ENCODE measurements around the gene TNIK. TPM values are rescaled to one million over a fixed set of nuclear protein-coding genes. Genes with fewer than 3 reads are reported as not detected.

TNIK gene
- polyA plus RNA-seq, 3 donors from 2014 or later = 4.7 to 28.9 (median 13.7) TPM

DNA sequence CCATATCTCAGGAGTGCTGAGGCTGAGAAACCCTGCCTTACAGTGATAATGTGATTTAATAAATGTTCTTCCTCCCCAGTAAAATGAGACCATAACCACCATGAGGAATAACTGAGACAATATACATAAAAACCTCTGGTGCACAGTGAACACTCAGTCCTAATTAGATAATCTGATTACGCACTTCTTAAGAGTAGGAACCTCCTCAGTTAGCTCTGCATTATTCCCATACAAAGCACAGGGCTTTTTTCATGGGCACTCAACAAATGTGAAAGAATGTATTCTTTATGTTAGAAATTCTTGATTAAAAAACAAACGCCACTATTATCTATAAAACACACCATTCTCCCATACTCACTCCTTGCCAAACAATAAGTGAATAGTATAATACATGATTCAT lies 97.0 kb downstream of the TNIK start:
- Mint-ChIP-seq H3K27me3 (ENCODE audit: low read depth in 3 of 3) (peaks cover 0 to 4% (median 0%) of the 10 kb centered on the region in 3 donors), H3K27ac (peak overlapping the region in 1 of 6 donors; percentile 53), H3K4me3 (no peak overlapping the region), H3K4me1 (peaks cover 58 to 89% of the 10 kb centered on the region in 2 donors), H3K9me3 (no peaks in the 10 kb centered on the region), H3K36me3 (peaks cover 0 to 4% (median 0%) of the 10 kb centered on the region in 3 donors)
- no peak for DNase-seq

DNA sequence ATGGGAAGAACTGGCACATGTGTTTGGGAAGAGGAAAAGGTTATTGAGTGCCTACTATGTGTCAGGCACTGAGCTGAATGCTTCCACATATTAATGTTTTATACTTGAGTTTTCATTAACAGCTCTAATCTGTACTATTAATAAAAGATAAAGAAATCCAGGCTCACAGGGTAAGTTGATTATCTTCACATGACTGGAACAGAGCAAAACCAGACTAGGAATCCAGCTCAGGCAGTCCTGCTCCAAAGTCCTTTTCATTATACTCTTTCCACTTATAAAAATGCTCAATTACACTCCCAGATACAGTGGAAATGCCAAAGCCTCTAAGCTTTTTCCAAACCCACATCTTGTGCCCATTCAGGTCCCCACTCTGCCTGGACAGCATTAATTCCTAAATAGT lies 97.6 kb downstream of the TNIK start:
- no peak overlapping the region for H3K4me3 Mint-ChIP-seq
- no peaks in the 10 kb centered on the region for H3K36me3 Mint-ChIP-seq
- peaks cover 0 to 4% (median 0%) of the 10 kb centered on the region in 3 donors for H3K27me3 Mint-ChIP-seq (ENCODE audit: low read depth in 3 of 3)
- no peaks in the 10 kb centered on the region for H3K9me3 Mint-ChIP-seq
- peak overlapping the region in 1 of 6 donors; percentile 27 for H3K27ac Mint-ChIP-seq
- no peak for DNase-seq
- H3K4me1 Mint-ChIP-seq = peaks cover 59 to 90% of the 10 kb centered on the region in 2 donors

DNA sequence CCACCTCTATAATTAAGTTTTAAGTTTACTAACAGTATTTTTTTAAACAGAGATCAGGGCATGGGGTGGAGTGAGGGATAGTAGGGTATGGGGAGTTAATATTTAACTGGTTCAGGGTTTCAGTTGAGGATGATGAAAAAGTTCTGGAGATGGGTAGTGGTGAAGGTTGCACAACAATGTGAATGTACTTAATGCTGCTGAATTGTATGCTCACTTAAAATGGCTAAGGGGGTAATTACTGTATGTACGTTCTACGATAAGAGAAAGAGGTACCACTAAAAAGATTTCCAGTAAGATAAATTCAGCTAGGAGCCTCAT lies 101.4 kb downstream of the TNIK start:
- no peaks in the 10 kb centered on the region for H3K36me3 Mint-ChIP-seq
- H3K27ac Mint-ChIP-seq = peak overlapping the region in 2 of 6 donors; percentile 24 to 71
- no peaks in the 10 kb centered on the region for H3K9me3 Mint-ChIP-seq
- peaks cover 64 to 95% of the 10 kb centered on the region in 2 donors for H3K4me1 Mint-ChIP-seq
- no peak for DNase-seq
- no peak overlapping the region for H3K4me3 Mint-ChIP-seq
- H3K27me3 Mint-ChIP-seq (ENCODE audit: low read depth in 3 of 3) = peaks cover 0 to 4% (median 0%) of the 10 kb centered on the region in 3 donors

DNA sequence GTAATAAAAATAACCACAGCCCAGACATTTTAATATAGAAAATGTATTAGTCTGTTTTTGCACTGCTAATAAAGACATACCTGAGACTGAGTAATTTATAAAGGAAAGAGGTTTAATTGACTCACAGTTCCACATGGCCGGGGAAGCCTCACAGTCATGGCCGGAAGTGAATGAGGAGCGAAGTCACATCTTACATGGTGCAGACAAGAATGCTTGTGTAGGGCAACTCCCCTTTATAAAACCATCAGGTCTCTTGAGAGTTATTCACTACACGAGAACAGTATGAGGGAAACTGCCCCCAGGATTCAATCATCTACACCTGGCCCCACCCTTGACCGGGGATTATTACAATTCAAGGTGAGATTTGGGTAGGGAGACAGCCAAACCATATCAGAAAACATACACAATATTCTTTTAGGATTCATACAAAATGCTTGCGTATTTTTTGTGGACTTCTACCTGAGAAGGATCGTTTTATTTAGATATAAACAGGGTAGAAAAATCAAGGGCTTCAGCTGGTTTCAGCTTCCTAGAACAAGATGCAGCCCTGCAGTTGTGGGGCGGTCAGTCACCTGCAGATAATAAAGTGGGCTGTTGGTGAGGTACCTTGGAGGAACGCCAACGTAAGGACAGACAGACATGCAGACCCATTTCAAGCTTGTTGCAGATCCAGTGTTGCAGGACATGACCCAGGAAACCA lies 101.9 kb downstream of the TNIK start:
- no peak for DNase-seq
- Mint-ChIP-seq H3K9me3 (no peaks in the 10 kb centered on the region), H3K4me1 (peaks cover 62 to 95% of the 10 kb centered on the region in 2 donors), H3K36me3 (no peaks in the 10 kb centered on the region), H3K27ac (peak overlapping the region in 1 of 6 donors; percentile 71), H3K4me3 (no peak overlapping the region), H3K27me3 (ENCODE audit: low read depth in 3 of 3) (peaks cover 0 to 4% (median 0%) of the 10 kb centered on the region in 3 donors)

DNA sequence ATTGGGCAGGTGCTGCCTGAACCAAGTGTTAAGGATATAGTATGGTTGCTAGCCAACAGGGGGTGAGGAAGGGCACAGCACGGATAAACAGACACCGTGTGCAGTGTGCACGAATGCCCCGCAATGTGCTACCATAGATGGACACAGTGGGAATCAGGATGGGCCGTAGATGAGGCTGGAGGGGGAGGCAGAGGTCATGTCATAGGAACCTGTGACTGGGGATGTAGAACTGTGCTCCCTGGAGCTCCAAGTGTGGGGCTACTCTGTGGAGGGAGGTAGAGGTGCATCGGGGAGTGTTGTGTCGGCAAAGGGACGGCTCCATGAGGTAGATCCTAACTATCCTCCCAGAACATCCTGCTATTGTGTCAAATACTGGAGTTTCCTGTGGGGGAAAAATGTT lies 102.5 kb downstream of the TNIK start:
- Mint-ChIP-seq H3K9me3 (no peaks in the 10 kb centered on the region), H3K4me1 (peaks cover 57 to 95% of the 10 kb centered on the region in 2 donors), H3K27ac (no peak overlapping the region), H3K36me3 (no peaks in the 10 kb centered on the region), H3K4me3 (no peak overlapping the region), H3K27me3 (ENCODE audit: low read depth in 3 of 3) (peaks cover 0 to 4% (median 0%) of the 10 kb centered on the region in 3 donors)
- DNase-seq = no peak

DNA sequence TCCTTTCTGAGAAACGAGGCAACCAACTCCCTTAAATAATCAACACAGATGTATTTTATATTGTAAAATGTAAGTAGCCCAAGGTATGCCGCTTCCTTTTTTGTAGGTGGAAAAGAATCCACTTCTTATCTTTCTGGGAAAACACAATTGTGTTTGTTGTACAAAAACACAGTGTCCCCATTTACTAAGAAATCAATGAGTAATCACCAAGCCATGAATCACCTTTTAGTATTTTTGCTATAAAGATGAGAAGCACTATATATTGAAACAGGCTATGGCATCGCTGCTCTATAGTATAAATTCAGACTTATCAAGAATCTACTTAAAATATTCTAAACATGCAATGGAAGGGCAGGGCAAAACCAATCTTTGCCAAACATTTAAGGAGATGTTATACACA lies 104.0 kb downstream of the TNIK start:
- no peaks in the 10 kb centered on the region for H3K9me3 Mint-ChIP-seq
- H3K4me1 Mint-ChIP-seq = peaks cover 56 to 95% of the 10 kb centered on the region in 2 donors
- H3K4me3 Mint-ChIP-seq = no peak overlapping the region
- no peak for DNase-seq
- H3K27ac Mint-ChIP-seq = peak overlapping the region in 2 of 6 donors; percentile 12 to 45
- no peaks in the 10 kb centered on the region for H3K36me3 Mint-ChIP-seq
- H3K27me3 Mint-ChIP-seq (ENCODE audit: low read depth in 3 of 3) = peaks cover 0 to 4% (median 0%) of the 10 kb centered on the region in 3 donors

DNA sequence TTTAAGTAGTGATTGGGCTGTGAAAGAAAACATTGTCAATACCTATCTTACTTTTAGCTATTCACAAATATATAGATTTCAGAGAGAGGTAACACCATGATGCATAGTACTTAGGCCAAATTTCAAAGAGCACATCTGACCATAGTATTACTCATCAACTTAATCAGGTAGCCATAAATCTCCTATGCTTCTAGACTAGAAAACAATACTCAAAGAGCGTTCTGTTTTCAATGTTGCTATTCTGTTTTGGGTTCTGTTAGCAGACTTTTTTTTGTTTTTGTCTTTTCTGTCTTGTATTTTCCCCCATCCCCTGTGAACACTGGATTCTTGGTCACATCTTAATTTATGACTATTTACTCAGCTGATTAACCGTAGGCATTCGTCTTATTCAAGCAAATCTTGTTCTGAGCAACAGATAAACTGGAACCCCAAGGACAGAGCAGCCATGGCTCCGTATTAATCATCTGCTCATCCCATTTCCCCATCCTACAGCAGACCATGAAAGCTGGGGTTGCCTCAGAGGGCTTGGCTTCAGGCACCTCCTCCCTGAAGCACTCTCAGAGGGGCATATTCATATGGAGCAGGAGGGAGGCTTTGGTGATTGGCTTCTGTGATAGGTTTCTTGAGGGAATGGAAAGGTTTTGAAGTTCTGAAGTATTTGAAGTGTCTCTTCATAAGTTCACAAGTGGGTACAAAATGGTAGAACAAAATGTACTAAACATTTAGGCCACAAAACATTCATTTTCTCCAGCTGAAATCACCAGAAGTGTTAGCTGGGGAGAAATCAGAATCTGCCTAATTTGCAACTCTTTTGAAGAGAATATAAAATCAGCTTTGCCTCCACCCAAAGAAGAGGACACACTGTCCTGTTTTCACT lies 105.3 kb downstream of the TNIK start:
- Mint-ChIP-seq H3K4me1 (peaks cover 46 to 95% of the 10 kb centered on the region in 2 donors), H3K4me3 (no peak overlapping the region), H3K27ac (peak overlapping the region in 4 of 6 donors; percentile 3 to 25 (median 12))

DNA sequence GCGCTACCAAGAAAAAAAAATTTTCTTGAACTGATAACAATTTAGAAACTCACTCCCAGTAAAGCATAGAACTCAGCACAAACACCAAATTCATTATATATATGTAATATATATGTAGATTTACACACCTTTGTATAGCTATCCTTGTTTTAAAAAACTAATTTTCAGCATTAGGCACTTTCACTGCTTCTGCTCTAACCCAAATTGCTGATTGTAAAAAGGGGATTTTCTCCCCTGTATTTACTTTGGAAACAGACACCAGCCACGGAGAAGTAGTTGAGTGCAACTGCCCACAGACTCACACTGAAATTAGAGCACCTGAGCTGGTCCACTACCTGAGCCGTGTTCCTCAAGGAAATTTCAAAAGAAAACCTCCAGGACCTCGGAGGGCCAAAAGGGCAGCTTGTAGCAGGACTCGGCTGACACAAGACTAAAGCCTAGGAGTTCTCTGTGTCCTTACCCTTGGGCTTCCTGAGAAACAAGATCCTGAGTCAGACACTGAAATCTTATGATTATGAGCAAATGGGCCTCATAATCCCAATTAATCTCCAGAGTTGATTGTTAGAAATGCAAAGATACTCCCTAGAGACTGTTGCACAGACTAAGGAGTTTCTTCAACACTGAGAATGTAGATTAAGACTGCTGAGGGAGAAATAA lies 106.0 kb downstream of the TNIK start:
- DNase-seq = no peak
- Mint-ChIP-seq H3K27ac (peak overlapping the region in 3 of 6 donors; percentile 3 to 25 (median 6)), H3K27me3 (ENCODE audit: low read depth in 3 of 3) (no peaks in the 10 kb centered on the region), H3K4me3 (no peak overlapping the region), H3K9me3 (no peaks in the 10 kb centered on the region), H3K36me3 (no peaks in the 10 kb centered on the region), H3K4me1 (peaks cover 46 to 95% of the 10 kb centered on the region in 2 donors)

More for the DNA sequence above, 105.3 kb downstream of the TNIK start:
- no peaks in the 10 kb centered on the region for H3K27me3 Mint-ChIP-seq (ENCODE audit: low read depth in 3 of 3)
- H3K9me3 Mint-ChIP-seq = no peaks in the 10 kb centered on the region
- no peaks in the 10 kb centered on the region for H3K36me3 Mint-ChIP-seq
- DNase-seq = no peak

DNA sequence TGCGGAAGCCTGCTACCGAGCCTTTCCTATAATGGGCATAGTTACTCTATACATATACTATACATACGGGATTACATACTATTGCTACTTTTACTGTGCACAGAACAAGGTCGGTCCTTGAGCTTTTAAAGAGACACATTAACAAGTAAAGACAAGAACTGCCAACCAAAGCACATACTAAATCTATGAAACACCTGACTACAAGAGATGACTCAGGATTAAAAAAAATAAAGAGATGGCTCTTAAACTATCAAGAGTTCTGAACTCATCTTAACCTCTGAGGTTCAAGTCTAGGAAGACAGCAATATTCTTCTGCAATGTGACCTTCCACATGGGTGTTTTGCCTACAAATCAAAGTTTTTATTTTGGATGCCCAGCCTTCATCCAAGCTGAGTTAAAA lies 106.8 kb downstream of the TNIK start:
- DNase-seq = no peak
- H3K9me3 Mint-ChIP-seq = no peaks in the 10 kb centered on the region
- no peaks in the 10 kb centered on the region for H3K27me3 Mint-ChIP-seq (ENCODE audit: low read depth in 3 of 3)
- H3K27ac Mint-ChIP-seq = no peak overlapping the region
- peaks cover 44 to 95% of the 10 kb centered on the region in 2 donors for H3K4me1 Mint-ChIP-seq
- no peak overlapping the region for H3K4me3 Mint-ChIP-seq
- no peaks in the 10 kb centered on the region for H3K36me3 Mint-ChIP-seq

DNA sequence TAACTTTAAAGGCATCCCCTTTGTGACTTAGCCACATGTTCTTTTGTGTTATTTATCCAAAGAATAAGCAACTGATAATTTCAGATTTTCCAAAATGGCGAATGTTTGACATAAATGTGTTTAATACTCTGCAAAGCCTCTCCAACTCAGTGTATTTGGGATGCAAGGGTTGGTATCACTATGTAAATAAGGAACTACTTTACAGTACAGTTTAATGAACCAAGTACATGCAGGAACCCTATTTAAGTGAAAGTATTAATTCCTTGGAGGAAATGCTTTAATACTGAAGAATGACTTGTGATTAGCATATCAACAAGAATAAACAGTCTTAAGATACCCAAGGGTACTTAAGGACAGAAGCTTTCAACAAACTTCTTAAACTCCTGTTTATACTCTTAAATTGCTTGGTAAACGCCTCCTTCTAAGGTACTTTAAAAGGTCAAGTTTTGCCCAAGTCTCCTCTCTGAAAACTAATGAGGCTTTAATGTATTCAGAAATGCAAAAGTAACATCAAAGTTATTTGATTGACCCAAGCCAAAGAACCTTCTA lies 107.7 kb downstream of the TNIK start:
- no peak overlapping the region for H3K4me3 Mint-ChIP-seq
- no peaks in the 10 kb centered on the region for H3K27me3 Mint-ChIP-seq (ENCODE audit: low read depth in 3 of 3)
- no peak overlapping the region for H3K27ac Mint-ChIP-seq
- DNase-seq = no peak
- no peaks in the 10 kb centered on the region for H3K36me3 Mint-ChIP-seq
- no peaks in the 10 kb centered on the region for H3K9me3 Mint-ChIP-seq
- H3K4me1 Mint-ChIP-seq = peaks cover 46 to 95% of the 10 kb centered on the region in 2 donors

DNA sequence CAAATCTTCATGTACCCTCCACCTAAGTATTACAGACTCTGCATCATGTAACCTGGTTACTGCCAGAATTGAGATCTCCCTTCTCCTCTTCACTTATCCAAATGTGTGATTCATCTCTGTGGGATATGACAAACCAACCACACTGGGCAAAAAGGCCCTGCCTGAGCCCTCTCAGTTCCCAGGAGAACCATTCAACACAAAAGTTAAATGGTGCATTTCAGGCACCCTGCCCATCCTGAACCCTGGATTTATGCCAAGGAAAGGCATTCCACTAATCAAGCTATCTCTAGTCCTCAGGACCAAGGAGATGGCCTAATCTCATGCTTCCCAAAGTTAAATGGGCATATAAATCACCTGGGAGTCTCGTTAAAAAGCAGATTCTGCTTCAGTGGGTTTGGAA lies 108.5 kb downstream of the TNIK start:
- H3K27me3 Mint-ChIP-seq (ENCODE audit: low read depth in 3 of 3) = peaks cover 0 to 1% (median 0%) of the 10 kb centered on the region in 3 donors
- no peaks in the 10 kb centered on the region for H3K9me3 Mint-ChIP-seq
- no peaks in the 10 kb centered on the region for H3K36me3 Mint-ChIP-seq
- peak overlapping the region in 1 of 6 donors; percentile 45 for H3K27ac Mint-ChIP-seq
- H3K4me1 Mint-ChIP-seq = peaks cover 53 to 99% of the 10 kb centered on the region in 2 donors
- no peak overlapping the region for H3K4me3 Mint-ChIP-seq
- DNase-seq = no peak

DNA sequence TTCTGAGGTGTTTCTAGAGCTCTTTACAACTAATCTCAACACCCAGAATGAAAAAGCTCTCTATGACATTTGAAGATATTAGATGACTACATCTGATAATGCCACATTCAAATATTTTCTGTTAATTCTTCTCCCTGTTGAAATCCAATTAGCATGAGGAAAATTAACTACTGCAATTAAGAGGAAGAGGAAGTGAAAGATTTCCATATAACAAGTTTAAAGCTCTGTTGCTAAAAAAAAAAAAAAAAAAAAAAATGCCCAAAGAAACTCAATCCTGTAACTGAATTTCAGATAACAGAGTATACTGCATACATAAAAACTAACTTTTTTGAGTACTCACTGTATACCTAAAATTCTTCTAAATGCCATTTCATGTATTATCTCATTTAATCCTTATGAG lies 109.8 kb downstream of the TNIK start:
- peaks cover 58 to 99% of the 10 kb centered on the region in 2 donors for H3K4me1 Mint-ChIP-seq
- no peak overlapping the region for H3K4me3 Mint-ChIP-seq
- no peaks in the 10 kb centered on the region for H3K9me3 Mint-ChIP-seq
- peaks cover 0 to 1% (median 0%) of the 10 kb centered on the region in 3 donors for H3K27me3 Mint-ChIP-seq (ENCODE audit: low read depth in 3 of 3)
- no peaks in the 10 kb centered on the region for H3K36me3 Mint-ChIP-seq
- DNase-seq = no peak
- no peak overlapping the region for H3K27ac Mint-ChIP-seq

DNA sequence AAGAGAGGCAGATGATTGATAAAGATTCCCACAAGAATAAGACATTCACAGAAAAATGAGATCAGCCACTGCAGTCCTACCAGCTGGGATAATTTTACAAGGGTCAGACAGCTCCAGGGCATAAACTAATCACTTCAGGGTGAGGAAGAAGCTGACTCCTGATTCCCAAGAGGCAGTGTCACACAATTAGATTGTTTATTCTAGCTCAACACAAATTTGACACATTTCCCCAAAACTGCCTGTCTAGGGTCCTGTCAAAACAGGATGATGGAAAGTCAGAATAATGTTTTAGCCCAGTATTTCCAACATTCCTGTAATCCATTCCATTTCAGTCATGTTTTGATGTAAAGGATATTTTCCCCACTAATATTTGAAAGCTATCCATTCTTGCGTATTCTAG lies 110.8 kb downstream of the TNIK start:
- Mint-ChIP-seq H3K36me3 (no peaks in the 10 kb centered on the region), H3K27me3 (ENCODE audit: low read depth in 3 of 3) (peaks cover 0 to 1% (median 0%) of the 10 kb centered on the region in 3 donors), H3K4me3 (no peak overlapping the region), H3K4me1 (peaks cover 64 to 100% of the 10 kb centered on the region in 2 donors), H3K9me3 (no peaks in the 10 kb centered on the region), H3K27ac (peak overlapping the region in 1 of 6 donors; percentile 12)
- DNase-seq = no peak
